ENCODE results near the gene MAP4K2.

The MAP4K2 gene

GRCh38 chr11:64794526-64794925 lies 8.5 kb downstream of the MAP4K2 start:
- DNase-seq (ENCODE audit: low read depth in 2 of 2) = no peak
- TF ChIP-seq CTCF (IDR thresholded peaks at IDR 0.05; ENCODE audit: low read depth, low read length) = no peak

GRCh38 chr11:64793271-64794160 lies 9.5 kb downstream of the MAP4K2 start:
- no peak for DNase-seq (ENCODE audit: low read depth in 2 of 2)
- no peak overlapping the region for H3K4me3 ChIP-seq (replicated peaks in 1 of 2; ENCODE audit: low read depth in 2 of 2, low read length in 2 of 2)
- TF ChIP-seq CTCF (IDR thresholded peaks at IDR 0.05; ENCODE audit: low read depth, low read length) = no peak

More at GRCh38 chr11:64794526-64794925, 8.5 kb downstream of the MAP4K2 start:
- no peak overlapping the region for H3K4me3 ChIP-seq (replicated peaks in 1 of 2; ENCODE audit: low read depth in 2 of 2, low read length in 2 of 2)

- no peak for TF ChIP-seq CTCF (IDR thresholded peaks at IDR 0.05; ENCODE audit: low read depth, low read length)
- no peak for DNase-seq (ENCODE audit: low read depth in 2 of 2)
- no peak overlapping the region for H3K4me3 ChIP-seq (replicated peaks in 1 of 2; ENCODE audit: low read depth in 2 of 2, low read length in 2 of 2)
Observed at GRCh38 chr11:64792482-64792881, 10.5 kb downstream of the MAP4K2 start.

- TF ChIP-seq CTCF (IDR thresholded peaks at IDR 0.05; ENCODE audit: low read depth, low read length) = no peak
- DNase-seq (ENCODE audit: low read depth in 2 of 2) = no peak
- no peak overlapping the region for H3K4me3 ChIP-seq (replicated peaks in 1 of 2; ENCODE audit: low read depth in 2 of 2, low read length in 2 of 2)
Observed at GRCh38 chr11:64791781-64792291, 11.2 kb downstream of the MAP4K2 start.

- no peak overlapping the region for H3K4me3 ChIP-seq (replicated peaks in 1 of 2; ENCODE audit: low read depth in 2 of 2, low read length in 2 of 2)
- no peak for TF ChIP-seq CTCF (IDR thresholded peaks at IDR 0.05; ENCODE audit: low read depth, low read length)
- DNase-seq (ENCODE audit: low read depth in 2 of 2) = no peak
Observed at GRCh38 chr11:64790205-64791095, 12.6 kb downstream of the MAP4K2 start.

GRCh38 chr11:64789331-64790204 lies 13.4 kb downstream of the MAP4K2 start:
- no peak for TF ChIP-seq CTCF (IDR thresholded peaks at IDR 0.05; ENCODE audit: low read depth, low read length)
- no peak for DNase-seq (ENCODE audit: low read depth in 2 of 2)
- H3K4me3 ChIP-seq (replicated peaks in 1 of 2; ENCODE audit: low read depth in 2 of 2, low read length in 2 of 2) = no peak overlapping the region

Data from cardiac fibroblast (primary cell).